GM19035 (cell line): ENCODE data around the gene WDR1.

Experiments
- ATAC-seq: cut with Tn5 transposase; IDR thresholded peaks from one replicate; pipeline ENCODE4 v1.9.1; 2021; ENCODE audit not compliant: unreplicated experiment

WDR1 gene

GRCh38 chr4:10048941-10049697, 67.5 kb downstream of the WDR1 start:
- no peak for ATAC-seq

DNA sequence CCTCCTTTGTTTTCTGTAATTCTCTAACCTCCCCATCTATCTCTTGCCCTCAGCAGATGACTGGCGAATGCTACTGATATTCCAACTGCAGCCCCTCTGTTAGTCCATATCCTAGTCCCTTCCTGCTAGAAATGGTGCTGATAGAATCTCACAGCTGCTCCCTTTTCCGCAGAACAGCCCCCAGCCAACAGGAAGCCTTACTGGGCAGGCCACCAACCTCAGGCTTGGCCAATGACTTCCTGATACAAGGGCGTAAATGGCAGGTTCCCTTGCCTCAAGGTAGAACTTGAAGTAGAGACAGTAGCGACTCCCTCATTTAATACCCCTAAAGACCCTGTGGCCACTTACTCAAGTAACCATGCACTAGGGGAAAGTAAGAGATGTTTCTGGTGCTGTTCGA, 68.6 kb downstream of the WDR1 start:
- no peak for ATAC-seq

GRCh38 chr4:10046471-10046870, 70.1 kb downstream of the WDR1 start:
- no peak for ATAC-seq

GRCh38 chr4:10045481-10045880, 71.1 kb downstream of the WDR1 start:
- ATAC-seq, result no peak

DNA sequence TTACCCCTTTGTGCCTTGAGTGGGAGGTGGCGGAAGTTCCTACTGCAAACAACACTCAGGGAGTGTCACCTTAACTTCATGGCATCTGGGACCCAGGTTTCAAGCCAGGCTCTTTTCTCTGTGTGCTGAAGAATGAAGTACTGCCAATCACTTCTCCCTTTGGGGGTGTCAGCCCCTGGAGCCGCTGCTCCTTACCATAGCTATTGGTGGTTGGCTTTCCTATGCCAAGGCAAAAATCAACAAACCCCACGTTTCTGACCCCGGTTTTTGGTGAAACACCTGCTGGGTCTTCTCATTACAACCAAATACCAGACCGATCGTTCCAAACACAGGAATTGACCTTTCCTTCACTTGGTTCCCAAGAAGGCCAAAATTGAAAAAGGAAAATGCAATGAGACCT, 75.6 kb downstream of the WDR1 start:
- no peak for ATAC-seq

DNA sequence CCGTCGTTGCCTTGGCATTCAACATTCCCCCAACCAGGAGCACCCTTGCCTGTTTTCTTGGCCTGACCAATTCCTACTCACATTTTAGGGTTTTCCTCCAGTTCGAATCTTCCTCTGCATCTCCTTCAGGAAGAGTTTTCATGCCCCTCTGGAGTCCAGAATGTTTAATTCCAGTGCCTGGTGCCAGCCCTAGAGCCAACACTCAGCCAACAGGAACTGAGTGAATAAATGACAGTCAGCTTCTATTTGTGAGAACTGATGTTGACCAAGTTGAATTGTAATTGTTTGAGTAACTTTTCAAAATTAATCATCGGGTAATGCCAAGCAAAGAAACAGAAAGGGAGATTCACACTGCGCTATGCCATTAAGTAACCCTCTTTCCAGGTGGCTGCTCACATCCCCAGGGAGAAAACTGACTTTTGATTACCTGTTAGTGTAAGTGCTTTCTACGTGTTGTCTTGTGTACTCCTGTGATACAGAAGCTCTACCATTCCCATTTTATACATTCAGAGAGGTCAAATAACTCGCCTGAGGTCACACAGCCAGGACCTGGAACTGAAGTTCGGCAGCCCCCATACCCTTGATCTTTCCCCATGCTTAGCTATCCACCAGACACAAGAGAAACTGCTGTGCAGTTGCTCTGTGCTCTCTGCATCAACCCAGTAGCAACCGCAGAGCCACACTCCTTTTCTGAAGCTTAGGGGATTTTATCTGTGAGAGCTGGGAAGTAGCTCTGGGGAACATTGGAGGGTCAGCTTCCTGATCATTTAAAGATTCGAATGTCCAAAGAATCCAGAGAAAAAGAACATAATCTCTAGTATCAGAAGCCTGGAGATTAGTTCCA, 76.3 kb downstream of the WDR1 start:
- no peak for ATAC-seq

- no peak for ATAC-seq
These were observed 79.7 kb downstream of the WDR1 start for GRCh38 chr4:10036807-10037342.

- no peak for ATAC-seq
These were observed 81.5 kb downstream of the WDR1 start for GRCh38 chr4:10035130-10035529.

- ATAC-seq, result no peak
These were observed 81.9 kb downstream of the WDR1 start for GRCh38 chr4:10034612-10035104.

GRCh38 chr4:10034136-10034535, 82.5 kb downstream of the WDR1 start:
- no peak for ATAC-seq

GRCh38 chr4:10033191-10033881, 83.3 kb downstream of the WDR1 start:
- ATAC-seq, result no peak

DNA sequence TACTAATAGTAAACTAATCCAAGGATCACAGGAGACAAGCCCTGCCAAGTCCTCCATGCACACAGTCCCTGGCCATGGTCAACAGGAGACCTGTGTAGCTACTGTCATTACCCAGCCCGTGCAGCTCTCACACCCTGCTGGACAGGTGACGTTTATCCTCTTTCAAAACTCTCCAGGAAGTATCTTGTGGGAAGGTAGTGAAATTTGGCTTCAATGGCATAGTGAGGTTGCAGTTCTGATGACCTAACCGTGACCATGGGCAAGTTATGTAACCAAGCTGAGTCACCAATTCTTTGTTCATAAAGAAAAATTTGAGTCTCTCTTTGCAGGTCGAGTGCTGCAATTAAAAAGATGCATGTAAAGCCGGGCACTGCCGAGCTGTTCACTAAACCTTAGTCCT, 84.0 kb downstream of the WDR1 start:
- no peak for ATAC-seq

DNA sequence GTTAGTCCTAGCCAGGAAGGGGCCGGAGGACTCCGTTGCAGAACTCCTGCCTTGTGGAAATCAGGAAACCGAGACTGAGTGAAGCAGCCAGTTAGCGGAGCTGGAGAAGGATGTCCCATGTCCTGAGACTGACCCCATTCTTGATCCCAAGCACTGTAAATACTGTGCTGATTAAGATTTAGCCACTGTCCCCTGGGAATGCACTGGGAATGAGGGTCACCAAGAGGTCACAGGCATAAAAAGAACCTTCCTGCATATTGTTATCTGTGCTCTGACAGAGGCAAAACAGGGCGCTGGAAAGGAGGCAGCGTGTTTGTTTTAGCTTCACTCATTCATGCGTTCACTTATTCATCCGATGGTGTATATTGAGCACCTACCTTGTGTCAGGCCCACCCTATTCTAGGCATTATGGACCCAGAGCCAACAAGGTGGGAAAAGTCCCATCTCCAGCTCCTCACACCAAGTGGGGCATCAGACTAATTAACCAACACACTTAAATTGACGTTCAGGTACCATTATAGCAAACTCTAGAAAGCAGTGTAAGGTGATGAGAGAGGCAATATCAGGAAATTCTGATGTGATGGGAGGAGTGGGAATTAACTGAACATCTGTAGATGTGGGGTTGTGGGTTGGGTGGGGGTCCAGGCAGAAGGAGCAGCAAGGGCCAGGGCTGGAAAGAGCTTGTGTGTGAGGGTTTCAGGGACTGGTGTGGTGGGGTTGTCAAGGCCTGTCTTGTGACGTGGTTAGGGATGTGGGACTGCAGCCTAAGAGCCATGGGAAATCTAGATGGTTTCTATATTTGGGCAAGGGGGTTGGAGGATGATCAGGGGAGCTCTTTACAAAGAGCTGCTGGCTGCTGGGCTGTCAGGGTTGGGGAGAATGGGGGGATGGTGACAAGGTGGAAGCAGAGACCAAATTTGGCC, 84.7 kb downstream of the WDR1 start:
- ATAC-seq, result no peak

GRCh38 chr4:10030972-10031667, 85.5 kb downstream of the WDR1 start:
- no peak for ATAC-seq

DNA sequence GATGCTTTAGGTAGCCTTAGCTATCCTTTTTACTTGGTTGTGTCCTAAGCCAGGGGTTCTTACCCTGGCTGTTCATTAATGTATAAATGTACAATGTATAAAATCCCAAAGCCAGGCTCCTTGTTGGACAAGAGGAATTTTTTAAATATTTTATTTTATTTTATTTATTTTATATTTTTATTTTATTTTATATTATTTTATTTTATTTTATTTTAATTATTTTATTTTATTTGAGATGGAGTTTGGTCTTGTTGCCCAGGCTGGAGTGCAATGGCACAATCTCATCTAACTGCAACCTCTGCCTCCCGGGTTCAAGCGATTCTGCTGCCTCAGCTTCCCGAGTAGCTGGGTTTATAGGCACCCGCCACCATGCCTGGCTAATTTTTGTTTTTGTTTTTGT, 87.2 kb downstream of the WDR1 start:
- no peak for ATAC-seq

GRCh38 chr4:10028910-10029309, 87.7 kb downstream of the WDR1 start:
- ATAC-seq, result no peak

DNA sequence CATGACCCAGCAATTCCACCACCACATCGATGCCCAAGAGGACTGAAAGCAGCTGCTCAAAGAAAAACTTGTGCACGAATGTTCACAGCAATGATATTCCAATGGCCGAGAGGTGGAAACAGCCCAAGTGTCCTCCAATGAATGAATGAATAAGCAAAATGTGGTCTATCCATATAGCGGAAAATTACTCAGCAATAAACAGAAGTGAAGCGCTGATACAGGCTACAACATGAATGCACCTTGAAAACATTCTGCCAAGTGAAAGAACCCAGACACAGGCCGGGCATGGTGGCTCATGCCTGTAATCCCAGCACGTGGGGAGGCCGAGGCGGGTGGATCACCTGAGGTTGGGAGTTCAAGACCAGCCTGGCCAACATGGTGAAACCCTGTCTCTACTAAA, 90.1 kb downstream of the WDR1 start:
- no peak for ATAC-seq

DNA sequence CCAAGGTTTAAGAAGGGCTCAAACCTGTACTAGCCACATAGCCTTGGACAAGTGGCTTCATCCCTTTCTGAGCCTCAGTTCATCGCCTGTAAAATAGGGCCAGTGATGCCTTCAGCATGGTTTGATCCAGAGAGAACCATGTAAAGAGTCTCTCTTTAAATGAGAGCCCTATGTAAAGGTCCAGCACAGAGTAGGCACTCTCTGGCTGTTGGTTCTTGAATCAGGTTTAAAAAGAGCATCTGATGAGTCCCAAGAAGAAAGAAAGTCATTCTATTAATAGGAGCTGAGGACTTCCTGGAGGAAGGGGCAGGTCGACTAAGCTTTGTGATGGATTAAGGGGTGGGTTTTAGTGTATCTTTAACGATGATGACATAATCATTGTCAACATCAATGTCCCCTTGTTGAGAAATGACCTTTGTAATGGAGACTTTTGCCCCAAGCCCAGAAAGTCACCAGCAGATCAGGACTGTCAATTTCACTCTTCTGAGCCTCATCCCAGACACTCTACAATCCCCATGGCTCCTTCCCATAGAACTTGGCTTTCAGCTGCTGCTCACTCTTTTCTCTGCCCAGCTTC, 91.3 kb downstream of the WDR1 start:
- no peak for ATAC-seq
